Ishikawa (cell line): ENCODE data around the gene FOXR1.
A peak's percentile ranks its signal among the peaks of the same experiment; 100 is the strongest.

ENCODE experiments used
- CEBPB ChIP-seq: IDR thresholded peaks from 2 replicates; pipeline ENCODE4 v1.6.1; 2012
- CREB1 ChIP-seq: IDR thresholded peaks from 2 replicates; pipeline ENCODE4 v1.6.1; 2012; ENCODE audit warnings: low read depth
- EGR1 ChIP-seq: IDR thresholded peaks from 2 replicates; pipeline ENCODE4 v1.6.1; 2012
- EP300 ChIP-seq: IDR thresholded peaks from 2 replicates; pipeline ENCODE4 v1.6.1; 2012; ENCODE audit warnings: borderline replicate concordance
- REST ChIP-seq: IDR thresholded peaks from 2 replicates; pipeline ENCODE4 v1.6.1; 2012; ENCODE audit warnings: low read depth, mild to moderate bottlenecking
- TAF1 ChIP-seq: IDR thresholded peaks from 2 replicates; pipeline ENCODE4 v1.6.1; 2012; ENCODE audit warnings: low read depth, mild to moderate bottlenecking
- YY1 ChIP-seq: IDR thresholded peaks from 2 replicates; pipeline ENCODE4 v1.6.1; 2012; ENCODE audit warnings: low read depth
- TF ChIP-seq, protein P1 (sequence below): IDR thresholded peaks from 2 replicates; pipeline ENCODE4 v1.6.1; 2012

GRCh38 chr11:118998822-118999221, 27.3 kb downstream of the FOXR1 start:
- no peak for TF ChIP-seq EP300
- no peak for TF ChIP-seq REST
- TF ChIP-seq EGR1 = no peak
- no peak for TF ChIP-seq CEBPB
- TF ChIP-seq TAF1 = no peak
- TF ChIP-seq, protein P1, sequence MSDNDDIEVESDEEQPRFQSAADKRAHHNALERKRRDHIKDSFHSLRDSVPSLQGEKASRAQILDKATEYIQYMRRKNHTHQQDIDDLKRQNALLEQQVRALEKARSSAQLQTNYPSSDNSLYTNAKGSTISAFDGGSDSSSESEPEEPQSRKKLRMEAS = 0 out of 2 replicates have a peak, but pooled peaks have one; percentile 21
- no peak for TF ChIP-seq CREB1
- no peak for TF ChIP-seq YY1
